Gastroesophageal sphincter (tissue), 3 donors: ENCODE results near the gene LEMD1.

Source experiments
- POLR2A ChIP-seq, 2 donors: fragments of 450-650 bp; IDR thresholded peaks; one replicate each; pipeline ENCODE4 v1.6.1; 2017; ENCODE audit warnings: antibody characterized with exemption in 2 of 2, mild to moderate bottlenecking in 2 of 2, moderate library complexity in 1 of 2
- POLR2AphosphoS5 ChIP-seq: sonication (generic); formaldehyde crosslinking; IDR thresholded peaks from one replicate; pipeline ENCODE4 v1.6.1; 2017; ENCODE audit warnings: antibody characterized with exemption
- TF ChIP-seq, protein P1 (sequence below), 4 experiments: fragments of 200-600 bp in 2 of 4; fragments of 450-650 bp in 2 of 4; sonication (generic) in 1 of 4; IDR thresholded peaks; one replicate each; pipeline ENCODE4 v1.5.1; 2017 to 2019; ENCODE audit warnings: antibody characterized with exemption in 4 of 4, mild to moderate bottlenecking in 2 of 4, moderate library complexity in 2 of 4

DNA sequence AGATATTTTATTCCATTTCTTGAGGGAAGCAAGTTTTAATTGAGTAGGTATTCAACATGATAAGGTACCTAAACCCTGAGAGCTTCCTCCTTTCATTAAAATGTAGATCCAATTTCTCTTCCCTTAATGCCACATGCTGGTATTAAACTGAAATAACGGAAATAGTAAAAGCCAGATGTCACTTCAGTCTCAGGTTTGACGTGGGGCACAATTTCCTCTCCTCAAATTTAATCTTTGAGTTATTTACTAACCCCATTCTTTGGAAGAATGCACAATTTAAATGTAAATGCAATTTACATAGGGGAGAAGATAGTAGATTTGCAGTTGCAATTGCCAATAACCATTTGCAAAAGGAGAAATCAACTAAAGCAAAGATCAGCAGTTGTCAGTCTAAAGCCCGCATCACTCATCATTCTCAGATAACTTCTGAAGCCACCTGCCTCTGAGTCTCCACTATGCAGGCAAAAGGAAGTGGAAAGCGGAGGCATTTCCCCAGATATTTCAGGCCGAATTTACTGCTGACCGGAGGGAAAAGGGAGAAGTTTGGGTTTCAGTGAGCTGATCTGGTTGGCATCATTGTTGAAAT is 2.1 kb upstream of the LEMD1 start:
- TF ChIP-seq, protein P1, sequence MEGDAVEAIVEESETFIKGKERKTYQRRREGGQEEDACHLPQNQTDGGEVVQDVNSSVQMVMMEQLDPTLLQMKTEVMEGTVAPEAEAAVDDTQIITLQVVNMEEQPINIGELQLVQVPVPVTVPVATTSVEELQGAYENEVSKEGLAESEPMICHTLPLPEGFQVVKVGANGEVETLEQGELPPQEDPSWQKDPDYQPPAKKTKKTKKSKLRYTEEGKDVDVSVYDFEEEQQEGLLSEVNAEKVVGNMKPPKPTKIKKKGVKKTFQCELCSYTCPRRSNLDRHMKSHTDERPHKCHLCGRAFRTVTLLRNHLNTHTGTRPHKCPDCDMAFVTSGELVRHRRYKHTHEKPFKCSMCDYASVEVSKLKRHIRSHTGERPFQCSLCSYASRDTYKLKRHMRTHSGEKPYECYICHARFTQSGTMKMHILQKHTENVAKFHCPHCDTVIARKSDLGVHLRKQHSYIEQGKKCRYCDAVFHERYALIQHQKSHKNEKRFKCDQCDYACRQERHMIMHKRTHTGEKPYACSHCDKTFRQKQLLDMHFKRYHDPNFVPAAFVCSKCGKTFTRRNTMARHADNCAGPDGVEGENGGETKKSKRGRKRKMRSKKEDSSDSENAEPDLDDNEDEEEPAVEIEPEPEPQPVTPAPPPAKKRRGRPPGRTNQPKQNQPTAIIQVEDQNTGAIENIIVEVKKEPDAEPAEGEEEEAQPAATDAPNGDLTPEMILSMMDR (IDR thresholded peaks at IDR 0.05) = no peak
- no peak for TF ChIP-seq POLR2A (IDR thresholded peaks at IDR 0.05)
- no peak for TF ChIP-seq POLR2AphosphoS5
